SH-SY5Y (cell line): ENCODE measurements around the gene GHR.

ENCODE experiments used
- GATA2 ChIP-seq: IDR thresholded peaks from 2 replicates; pipeline ENCODE4 v1.6.1; 2011; ENCODE audit warnings: mild to moderate bottlenecking, low read depth, low read length
- GATA3 ChIP-seq: IDR thresholded peaks from 2 replicates; pipeline ENCODE4 v1.6.1; 2011; ENCODE audit warnings: low read depth, mild to moderate bottlenecking, low read length, moderate library complexity

Gene GHR

DNA sequence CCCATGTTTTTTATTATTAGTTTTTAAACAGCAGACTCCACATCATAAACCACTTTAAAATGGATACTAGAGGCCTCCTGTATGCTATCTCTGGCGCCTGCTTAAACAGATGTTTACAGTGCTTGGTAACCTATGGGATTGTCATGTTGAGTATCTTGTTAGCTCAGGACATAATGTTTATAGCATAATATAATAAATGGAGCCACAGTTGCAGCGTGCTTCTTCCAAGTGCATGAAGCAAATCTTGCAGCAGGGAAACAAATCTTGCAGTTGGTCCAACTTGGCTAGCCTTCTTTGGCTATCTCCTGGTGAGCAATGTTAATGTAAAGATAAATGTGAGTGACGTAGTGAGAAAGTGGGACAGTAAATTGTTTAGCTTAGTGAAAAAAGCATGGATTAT is 2.8 kb downstream of the GHR start:
- TF ChIP-seq GATA3, result no peak
- TF ChIP-seq GATA2, result no peak

DNA sequence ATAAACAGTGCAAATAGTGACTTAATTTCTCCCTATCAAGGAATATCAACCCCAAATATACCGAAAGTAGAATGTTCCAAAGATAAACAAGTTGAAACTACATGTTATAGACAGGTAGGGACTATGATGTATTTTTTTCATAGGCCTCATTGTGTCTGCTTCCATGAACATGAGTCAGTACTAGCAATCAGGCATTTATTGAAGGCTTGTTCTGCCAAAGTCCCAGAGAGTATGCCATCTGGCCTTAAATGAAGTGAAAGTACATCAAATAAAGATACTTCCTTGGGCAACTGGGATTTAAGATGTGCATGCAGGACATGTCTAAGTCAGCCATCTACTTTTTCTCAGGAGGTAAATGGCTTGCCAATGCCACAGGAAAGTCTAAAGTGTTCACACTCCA is 6.5 kb downstream of the GHR start:
- TF ChIP-seq GATA2, result no peak
- no peak for TF ChIP-seq GATA3

DNA sequence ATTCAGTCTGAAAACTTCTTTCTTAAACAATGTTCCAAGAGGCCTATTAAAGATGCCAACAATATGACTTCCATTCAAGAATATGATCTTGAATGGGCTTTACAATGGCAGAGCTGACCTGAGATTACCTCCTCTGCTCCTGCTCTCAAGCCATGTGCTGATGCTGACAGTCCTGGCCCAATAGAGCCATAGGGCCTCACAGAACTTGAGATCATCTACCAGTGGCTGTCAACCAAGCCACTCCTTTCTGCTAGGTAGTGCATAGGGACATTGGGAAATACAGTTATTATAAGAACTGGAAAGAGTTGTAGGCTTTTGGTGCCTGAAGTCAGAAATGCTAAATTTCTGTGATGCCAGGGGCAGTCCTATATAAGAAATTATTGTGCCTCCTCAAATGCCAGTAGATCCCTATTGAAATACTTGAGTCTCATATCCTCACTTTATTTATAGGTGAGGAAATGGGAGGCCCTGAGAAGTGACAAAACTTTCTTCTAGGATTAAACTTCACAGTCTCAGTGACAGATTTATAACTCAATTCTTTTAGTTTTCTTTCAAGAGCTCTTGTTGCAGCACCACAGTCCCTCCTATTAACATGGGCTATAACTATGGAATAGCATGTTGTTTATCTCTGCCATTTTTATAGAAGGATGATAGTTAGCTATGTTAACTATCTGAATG is 10.9 kb downstream of the GHR start:
- no peak for TF ChIP-seq GATA2
- TF ChIP-seq GATA3, result no peak

DNA sequence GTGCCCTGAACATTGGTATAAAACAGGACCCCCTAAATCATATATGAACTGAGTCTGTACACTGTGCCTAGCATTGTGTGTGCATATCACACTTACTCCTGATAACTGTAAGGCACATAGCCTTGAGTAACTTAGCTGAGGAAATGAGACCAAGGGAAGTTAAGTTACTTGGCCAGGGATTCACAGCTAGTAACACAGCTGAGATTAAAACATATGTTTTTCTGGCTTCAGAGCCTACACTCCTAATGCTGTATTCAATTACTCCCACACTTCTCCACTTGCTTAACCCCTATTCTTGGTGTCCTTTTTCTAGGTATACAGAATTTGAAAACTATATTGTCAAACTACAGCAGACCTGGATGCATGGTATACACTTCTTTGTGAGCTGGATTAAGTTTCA is 12.8 kb downstream of the GHR start:
- TF ChIP-seq GATA2 (no peak), GATA3 (no peak)

DNA sequence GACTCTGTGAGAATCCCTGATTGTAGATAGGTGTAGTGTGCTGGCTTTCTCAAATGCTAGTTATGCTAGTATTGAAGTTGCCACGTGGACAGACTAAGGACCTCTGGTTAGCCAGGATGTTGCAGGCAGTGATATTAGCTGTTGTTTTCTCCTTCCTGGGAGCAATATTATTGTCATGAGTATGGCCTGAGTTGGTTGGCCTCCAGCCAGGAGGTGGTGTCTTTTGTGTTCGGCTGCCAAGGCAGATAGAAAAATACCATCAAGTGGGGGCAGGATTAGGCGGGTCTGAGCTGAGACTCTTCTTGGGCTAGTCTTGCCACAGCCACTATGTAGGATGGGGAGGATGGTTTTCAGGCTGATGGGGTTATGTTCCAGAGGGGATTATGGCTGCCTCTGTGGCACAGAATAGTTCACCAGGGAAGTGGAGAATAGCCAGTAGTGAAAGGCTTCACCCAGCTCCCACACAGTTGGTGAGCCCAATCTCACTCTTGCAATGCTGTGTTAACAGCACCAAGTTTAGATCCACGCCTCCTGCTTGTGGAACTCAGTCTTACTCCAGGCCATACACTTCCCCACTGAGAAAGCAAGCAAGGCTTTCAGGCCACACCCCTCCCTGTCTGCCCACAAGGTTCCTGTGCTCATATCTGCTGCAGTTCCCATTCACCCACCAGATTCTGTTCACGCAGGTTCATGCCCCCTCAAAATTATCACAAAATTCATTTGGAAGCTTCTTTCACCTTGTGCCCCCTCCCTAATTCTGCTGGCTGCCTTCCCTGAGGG is 31.2 kb downstream of the GHR start:
- TF ChIP-seq GATA2, result no peak
- no peak for TF ChIP-seq GATA3

DNA sequence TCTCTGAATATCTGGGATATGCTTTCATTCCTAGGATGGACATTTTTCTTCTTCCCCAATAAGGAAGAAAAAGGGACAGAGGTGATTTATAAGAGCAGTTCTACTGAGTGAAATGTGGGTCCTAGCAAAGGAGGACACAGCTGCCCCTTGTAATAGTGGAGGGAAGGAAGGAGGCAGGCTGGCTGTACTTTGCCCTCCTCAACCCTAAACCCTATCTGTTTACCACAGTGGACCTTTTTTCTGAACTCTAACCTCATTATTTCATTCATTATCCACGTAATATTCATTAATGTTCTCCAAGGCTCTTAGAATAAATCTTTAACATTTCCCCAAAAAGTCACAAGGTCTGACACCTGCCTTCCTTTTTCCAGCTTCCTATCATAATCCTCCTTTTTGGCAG is 37.8 kb downstream of the GHR start:
- TF ChIP-seq GATA2 (no peak), GATA3 (no peak)

DNA sequence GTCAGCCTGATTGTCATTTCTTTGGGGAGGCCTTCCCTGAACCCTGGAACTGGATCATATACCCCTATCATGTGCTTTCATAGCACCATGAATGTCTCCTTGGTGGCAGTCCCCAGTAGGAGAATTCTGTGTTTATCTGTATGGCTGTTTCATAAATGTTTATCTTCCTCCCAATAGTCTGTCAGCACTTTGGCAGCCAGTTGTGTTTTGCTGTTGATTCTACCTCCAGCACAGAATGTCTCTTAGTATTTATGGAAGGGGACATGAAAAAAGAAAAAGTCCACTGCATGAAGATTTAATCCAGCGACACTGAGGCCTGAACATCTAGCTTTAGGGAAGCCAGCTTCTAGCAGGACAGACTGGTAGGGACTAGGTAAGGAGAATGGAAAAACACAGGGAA is 38.3 kb downstream of the GHR start:
- no peak for TF ChIP-seq GATA2
- TF ChIP-seq GATA3, result no peak

DNA sequence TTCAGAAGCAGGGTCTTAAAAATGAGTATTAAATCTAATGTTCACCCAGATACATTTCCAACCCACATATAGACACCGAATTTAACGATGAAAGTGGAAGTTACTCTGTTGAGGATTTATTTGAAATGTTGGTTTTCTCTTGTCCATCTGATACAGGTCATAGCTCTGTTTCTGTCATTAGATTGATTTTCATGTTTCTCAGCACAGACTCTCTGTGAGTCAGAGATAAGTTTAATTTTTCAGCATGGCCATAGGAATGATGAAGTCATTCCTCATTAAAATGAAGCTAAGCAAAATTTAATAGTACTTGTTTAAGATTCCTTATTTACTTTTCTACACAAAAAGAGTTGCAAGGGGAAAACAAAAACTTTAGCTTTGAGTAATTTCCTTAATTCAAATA is 38.8 kb downstream of the GHR start:
- TF ChIP-seq GATA2 (no peak), GATA3 (no peak)

DNA sequence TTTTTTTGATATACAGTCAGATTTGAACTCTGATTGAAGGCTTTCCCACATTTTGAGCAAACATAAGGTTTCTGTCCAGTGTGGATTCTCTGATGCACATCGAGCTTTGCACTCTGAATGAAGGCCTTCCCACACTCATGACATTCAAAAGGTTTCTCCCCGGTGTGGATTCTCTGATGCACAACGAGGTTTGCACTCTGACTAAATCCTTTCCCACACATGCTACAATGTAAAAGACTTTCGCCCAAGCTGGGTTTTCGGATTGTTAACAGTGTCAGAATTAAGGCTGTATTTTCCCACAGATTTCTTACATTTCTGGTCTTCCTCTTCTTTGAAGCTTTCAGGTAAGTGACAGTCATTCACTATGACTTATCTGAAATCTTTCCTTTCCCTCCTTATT is 44.3 kb downstream of the GHR start:
- no peak for TF ChIP-seq GATA3
- TF ChIP-seq GATA2, result no peak

DNA sequence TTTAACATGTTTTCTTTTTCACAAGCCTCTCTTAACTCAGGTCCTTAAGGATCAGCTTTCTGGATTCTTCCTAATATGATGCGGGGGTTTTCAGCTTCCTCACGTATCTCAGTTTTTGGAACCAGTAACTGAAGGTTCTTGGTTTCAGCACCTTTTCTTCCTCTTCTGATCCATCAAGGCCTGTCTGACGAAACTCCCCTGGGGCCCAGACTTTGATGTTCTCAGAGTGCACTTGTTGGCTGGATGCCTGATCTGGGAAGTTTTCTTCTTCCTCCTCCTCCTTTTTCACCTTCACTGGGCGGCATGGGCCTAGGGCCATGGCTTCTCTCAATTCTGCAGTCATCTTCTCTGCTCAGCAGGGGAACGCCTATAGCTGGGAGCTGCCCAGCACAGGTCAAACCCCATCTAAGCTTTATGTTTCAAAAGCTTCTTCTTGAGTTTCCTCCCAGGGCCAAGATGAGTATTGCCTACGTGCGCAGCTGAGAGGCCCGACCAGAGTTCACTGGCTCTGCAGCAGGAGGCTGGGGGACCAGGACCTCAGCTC is 44.8 kb downstream of the GHR start:
- TF ChIP-seq GATA2 (no peak), GATA3 (no peak)

DNA sequence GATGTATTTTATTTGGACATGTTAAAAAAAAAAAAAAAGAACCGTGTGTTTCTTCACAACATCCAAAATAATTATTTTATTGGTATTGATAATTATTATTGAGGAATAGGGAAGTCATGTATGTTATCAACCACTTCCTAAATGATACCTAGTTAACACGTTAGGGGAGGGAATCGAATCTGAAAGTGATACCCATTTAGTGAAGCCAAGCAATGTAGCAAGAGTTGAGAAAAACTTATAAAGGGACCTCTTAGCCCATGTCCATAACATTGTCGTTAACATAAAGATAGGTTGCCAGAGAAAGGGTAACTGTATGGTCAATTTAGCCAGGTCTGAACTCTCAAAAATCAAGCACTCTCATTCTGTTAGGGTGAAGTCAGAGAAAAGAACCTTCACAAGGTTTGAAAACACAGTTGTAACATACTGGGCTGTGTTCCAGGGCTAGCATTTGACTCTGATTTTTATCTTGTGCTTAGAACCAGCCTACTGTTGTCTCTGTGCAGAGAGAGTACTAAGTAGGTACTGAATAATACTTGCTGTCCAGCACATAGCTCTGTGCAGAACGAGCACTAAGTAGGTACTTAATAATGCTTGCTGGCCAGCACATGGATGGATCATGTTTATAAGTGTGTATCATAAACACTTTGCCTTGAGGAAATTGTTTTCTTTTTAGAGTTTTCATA is 60.4 kb downstream of the GHR start:
- TF ChIP-seq GATA2, result no peak
- TF ChIP-seq GATA3, result no peak

DNA sequence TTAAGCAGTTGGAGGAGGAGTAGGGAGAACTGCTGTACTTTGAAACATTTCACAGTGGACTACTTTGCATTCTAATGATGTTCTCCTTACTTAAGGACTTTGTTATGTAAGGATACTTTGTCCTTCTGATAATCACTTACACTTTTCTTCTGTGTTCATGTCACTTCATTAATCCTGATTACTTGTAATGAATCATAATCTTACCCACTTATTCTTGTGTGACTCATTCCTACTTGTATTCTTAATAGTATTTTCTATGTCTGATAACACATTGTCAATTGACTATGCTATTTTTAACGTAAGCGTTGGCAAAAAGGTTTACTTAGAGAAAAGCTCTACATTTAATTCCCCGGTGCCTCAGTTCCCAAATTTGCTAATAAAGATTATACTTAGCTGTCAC is 63.8 kb downstream of the GHR start:
- TF ChIP-seq GATA3, result no peak
- no peak for TF ChIP-seq GATA2

DNA sequence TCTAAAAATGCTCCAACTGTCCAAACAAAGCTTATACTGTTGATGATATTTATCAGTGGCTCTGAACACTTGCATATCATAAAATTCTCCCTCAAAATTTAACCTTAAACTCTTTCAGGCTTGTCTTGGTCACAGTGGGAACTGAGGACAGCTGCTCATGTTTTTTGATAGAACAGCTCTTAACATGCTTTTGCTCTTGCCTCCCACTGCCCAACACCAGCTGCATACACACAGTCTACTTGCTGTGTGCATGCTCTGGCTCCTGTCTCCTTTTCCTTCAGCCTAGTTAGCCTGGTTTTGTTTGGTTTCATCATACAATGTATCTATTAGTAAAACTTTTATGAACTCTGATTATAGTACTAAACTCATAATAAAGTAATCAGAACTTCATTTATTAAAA is 64.6 kb downstream of the GHR start:
- TF ChIP-seq GATA3 (no peak), GATA2 (no peak)

DNA sequence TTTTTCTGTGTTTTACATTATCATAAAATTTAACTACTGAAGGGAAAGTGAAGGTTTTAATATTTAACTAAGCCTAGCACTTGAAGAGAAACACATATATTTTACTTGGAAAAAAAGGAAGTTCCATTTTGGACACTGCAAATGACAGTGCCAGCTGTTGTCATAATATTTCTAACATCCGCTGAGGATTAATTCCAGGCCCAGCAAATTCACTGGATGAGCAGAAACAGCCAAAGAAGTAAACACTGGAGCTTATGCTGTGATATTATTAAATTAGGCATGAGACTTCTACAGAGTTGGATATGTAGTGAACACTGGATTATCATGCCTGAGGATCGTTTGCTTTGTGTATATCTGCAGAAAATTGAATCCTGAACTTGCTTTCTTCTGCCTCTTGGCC is 67.6 kb downstream of the GHR start:
- TF ChIP-seq GATA3 (no peak), GATA2 (no peak)
